Thyroid gland (tissue), 4 donors: ENCODE measurements around the gene EME1. TPM values are rescaled to one million over a fixed set of nuclear protein-coding genes. Genes with fewer than 3 reads are reported as not detected.

Source experiments
- DNase-seq, 2 donors: peaks; one replicate each; pipeline ENCODE4 v3.0.0-alpha.2; 2019
- H3K27ac ChIP-seq, 3 donors: fragments of 200-600 bp; sonication (generic); 1 replicate in 2 of 3; 2 replicates in 1 of 3; pipeline ENCODE4 v1.5.1; 2016 to 2019; ENCODE audit warnings: mild to moderate bottlenecking in 1 of 3, moderate library complexity in 1 of 3
- H3K27me3 ChIP-seq: fragments of 200-600 bp; sonication (generic); one replicate; pipeline ENCODE4 v1.5.1; 2019
- H3K36me3 ChIP-seq, 2 donors: fragments of 200-600 bp; sonication (generic); one replicate each; pipeline ENCODE4 v1.5.1; 2016 to 2019
- H3K4me1 ChIP-seq, 2 donors: fragments of 200-600 bp; sonication (generic); one replicate each; pipeline ENCODE4 v1.5.1; 2017 to 2019
- H3K4me3 ChIP-seq, 3 donors: fragments of 200-600 bp; sonication (generic); replicated peaks in 1 of 3; 1 replicate in 2 of 3; 2 replicates in 1 of 3; pipeline ENCODE4 v1.5.1; 2016; ENCODE audit warnings: mild to moderate bottlenecking in 1 of 3
- H3K9me3 ChIP-seq: fragments of 200-600 bp; sonication (generic); one replicate; pipeline ENCODE4 v1.5.1; 2017
- POLR2A ChIP-seq, 2 donors: fragments of 450-650 bp; IDR thresholded peaks; one replicate each; pipeline ENCODE4 v1.6.1; 2017; ENCODE audit warnings: antibody characterized with exemption in 2 of 2, mild to moderate bottlenecking in 2 of 2, moderate library complexity in 1 of 2
- WGBS, 2 donors: methylation state at CpG; one replicate each; pipeline ENCODE4 v1.1.5; 2017; 5-methylcytosine and 5-hydroxymethylcytosine counted together
- intact Hi-C: fragments of 100-400 bp; cut with DNase I; formaldehyde crosslinking; loops from one replicate; pipeline ENCODE4 v1.15.1; 2023
- total RNA-seq, 4 donors: library from RNA; depleted of rRNA; stranded (reverse); fragments of >200 nt; gene quantifications; one replicate each; pipeline ENCODE4 v1.2.3, GENCODE V29; 2016
- TF ChIP-seq, protein P1 (sequence below), 6 experiments: fragments of 200-600 bp in 3 of 6; fragments of 450-650 bp in 3 of 6; sonication (generic) in 3 of 6; IDR thresholded peaks; one replicate each; pipeline ENCODE4 v1.5.1; 2016 to 2019; ENCODE audit warnings: antibody characterized with exemption in 6 of 6, mild to moderate bottlenecking in 2 of 6, inconsistent platforms in 1 of 6, moderate library complexity in 1 of 6

The EME1 gene
- total RNA-seq, 4 donors from 2014 or later, result 0.27 to 0.93 TPM; not detected in 2

DNA sequence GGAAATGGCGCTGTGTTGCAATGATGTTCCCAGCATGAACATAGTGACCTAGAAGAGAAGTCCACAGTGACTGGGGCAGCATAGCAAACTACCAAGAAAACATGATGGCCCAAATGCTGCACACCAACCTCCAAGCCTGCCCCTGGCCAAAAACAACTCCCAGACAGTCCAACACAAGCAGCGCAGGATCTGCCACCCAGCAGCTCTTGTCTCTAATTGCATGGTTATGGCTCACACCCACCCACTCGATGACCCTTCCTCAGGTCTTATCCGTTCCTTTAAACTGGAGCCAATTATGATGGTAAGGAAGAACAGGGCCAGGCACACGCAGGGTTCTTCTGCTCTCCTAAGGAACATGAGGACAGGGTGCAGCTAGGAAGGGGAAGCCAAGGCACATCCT is 3.0 kb upstream of the EME1 start:
- no peak overlapping the region for H3K27ac ChIP-seq
- H3K27me3 ChIP-seq, result no peaks in the 10 kb centered on the region
- peaks cover 7 to 17% of the 10 kb centered on the region in 2 donors for H3K4me1 ChIP-seq
- H3K4me3 ChIP-seq, result no peak overlapping the region
- peaks cover 31 to 42% of the 10 kb centered on the region in 2 donors for H3K36me3 ChIP-seq
- no peak for DNase-seq
- intact Hi-C loops, result no loop called here
- 94 to 96% methylated on average over 5 of the region's 5 CpGs for WGBS, 2 donors
- H3K9me3 ChIP-seq, result no peaks in the 10 kb centered on the region
- TF ChIP-seq POLR2A (IDR thresholded peaks at IDR 0.05), result no peak

DNA sequence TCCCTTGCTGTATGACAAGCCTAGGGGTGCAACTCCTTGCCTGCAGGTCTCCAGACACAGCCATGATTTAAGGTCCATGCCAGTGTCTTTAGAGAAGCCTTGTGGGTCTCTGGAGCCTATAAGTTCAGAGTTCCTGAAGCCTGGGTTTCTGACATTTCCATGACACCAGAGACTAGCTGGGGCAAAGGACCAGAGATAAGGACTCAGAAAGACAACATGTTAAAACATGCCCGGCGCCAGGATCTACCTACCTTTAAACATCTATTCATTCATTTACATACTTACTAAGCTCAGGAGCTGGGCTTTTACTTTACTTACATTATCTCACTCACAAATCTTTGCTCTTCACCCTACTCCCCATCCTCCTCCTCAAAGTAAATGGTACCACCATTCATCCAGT is 1.5 kb upstream of the EME1 start:
- Histone ChIP-seq H3K9me3 (no peaks in the 10 kb centered on the region), H3K4me1 (peaks cover 7 to 17% of the 10 kb centered on the region in 2 donors), H3K27me3 (no peaks in the 10 kb centered on the region), H3K36me3 (peaks cover 28 to 38% of the 10 kb centered on the region in 2 donors), H3K27ac (no peak overlapping the region), H3K4me3 (no peak overlapping the region)
- TF ChIP-seq, protein P1, sequence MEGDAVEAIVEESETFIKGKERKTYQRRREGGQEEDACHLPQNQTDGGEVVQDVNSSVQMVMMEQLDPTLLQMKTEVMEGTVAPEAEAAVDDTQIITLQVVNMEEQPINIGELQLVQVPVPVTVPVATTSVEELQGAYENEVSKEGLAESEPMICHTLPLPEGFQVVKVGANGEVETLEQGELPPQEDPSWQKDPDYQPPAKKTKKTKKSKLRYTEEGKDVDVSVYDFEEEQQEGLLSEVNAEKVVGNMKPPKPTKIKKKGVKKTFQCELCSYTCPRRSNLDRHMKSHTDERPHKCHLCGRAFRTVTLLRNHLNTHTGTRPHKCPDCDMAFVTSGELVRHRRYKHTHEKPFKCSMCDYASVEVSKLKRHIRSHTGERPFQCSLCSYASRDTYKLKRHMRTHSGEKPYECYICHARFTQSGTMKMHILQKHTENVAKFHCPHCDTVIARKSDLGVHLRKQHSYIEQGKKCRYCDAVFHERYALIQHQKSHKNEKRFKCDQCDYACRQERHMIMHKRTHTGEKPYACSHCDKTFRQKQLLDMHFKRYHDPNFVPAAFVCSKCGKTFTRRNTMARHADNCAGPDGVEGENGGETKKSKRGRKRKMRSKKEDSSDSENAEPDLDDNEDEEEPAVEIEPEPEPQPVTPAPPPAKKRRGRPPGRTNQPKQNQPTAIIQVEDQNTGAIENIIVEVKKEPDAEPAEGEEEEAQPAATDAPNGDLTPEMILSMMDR (IDR thresholded peaks at IDR 0.05), result no peak
- TF ChIP-seq POLR2A (IDR thresholded peaks at IDR 0.05), result no peak
- no peak for DNase-seq
- 95 to 98% methylated on average over 2 of the region's 2 CpGs for WGBS, 2 donors
- intact Hi-C loops, result no loop called here

DNA sequence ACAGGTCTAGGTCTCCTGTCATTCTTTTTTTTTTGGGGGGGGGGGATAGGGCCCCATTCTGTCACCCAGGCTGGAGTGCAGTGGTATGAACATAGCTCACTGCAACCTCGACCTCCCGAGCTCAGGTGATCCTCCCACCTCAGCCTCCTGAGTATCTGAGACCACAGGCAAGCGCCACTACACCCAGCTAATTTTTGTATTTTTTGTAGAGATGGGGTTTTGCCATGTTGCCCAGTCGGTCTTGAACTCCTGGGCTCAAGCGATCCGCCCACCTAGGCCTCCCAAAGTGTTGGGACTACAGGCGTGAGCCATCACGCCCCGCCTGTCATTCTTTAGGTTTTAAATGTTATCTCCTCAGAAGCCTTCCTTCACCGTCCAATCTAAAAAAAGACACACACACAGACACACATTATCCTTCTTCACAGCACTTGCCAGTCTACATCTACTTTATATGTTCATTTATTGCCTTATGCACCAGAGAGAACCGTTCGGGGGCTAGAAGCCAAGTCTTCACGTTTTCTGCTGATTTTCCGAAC is 739 bp upstream of the EME1 start:
- Histone ChIP-seq H3K9me3 (no peaks in the 10 kb centered on the region), H3K4me3 (peak overlapping the region; percentile 61 to 88 (median 62)), H3K27ac (peak overlapping the region; percentile 79 to 92 (median 92)), H3K36me3 (peaks cover 21 to 32% of the 10 kb centered on the region in 2 donors), H3K27me3 (no peaks in the 10 kb centered on the region), H3K4me1 (peaks cover 7 to 17% of the 10 kb centered on the region in 2 donors)
- TF ChIP-seq POLR2A (IDR thresholded peaks at IDR 0.05), result no peak
- TF ChIP-seq, protein P1 (IDR thresholded peaks at IDR 0.05), result no peak
- intact Hi-C loops, result no loop called here
- DNase-seq, result no peak
- WGBS, 2 donors, result 23 to 24% methylated on average over 14 of the region's 14 CpGs

DNA sequence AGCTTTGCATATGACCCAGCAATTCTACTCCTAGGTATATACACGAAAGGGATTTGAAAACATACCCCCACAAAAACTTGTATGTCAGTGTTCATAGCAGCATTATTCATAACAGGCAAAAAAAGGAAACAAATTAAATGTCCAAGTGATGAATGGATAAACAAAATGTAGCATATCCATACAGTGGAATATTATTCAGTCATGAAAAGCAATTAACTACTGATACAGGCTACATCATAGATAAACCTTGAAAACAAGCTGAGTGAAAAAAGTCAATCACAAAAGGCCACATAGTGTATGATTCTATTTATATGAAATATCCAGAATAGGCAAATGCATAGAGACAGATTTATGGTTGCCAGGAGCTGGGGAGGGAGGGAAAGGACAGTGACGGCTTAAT is 676 bp downstream of the EME1 start:
- intact Hi-C loops, result no loop called here
- no peak overlapping the region for H3K4me3 ChIP-seq
- H3K27me3 ChIP-seq, result no peaks in the 10 kb centered on the region
- peaks cover 7 to 17% of the 10 kb centered on the region in 2 donors for H3K4me1 ChIP-seq
- no peak for DNase-seq
- H3K36me3 ChIP-seq, result peaks cover 9 to 19% of the 10 kb centered on the region in 2 donors
- H3K27ac ChIP-seq, result no peak overlapping the region
- no peaks in the 10 kb centered on the region for H3K9me3 ChIP-seq
- TF ChIP-seq POLR2A (IDR thresholded peaks at IDR 0.05), result no peak
- TF ChIP-seq, protein P1 (IDR thresholded peaks at IDR 0.05), result no peak
- WGBS, 2 donors, result 84 to 85% methylated on average over 2 of the region's 2 CpGs

DNA sequence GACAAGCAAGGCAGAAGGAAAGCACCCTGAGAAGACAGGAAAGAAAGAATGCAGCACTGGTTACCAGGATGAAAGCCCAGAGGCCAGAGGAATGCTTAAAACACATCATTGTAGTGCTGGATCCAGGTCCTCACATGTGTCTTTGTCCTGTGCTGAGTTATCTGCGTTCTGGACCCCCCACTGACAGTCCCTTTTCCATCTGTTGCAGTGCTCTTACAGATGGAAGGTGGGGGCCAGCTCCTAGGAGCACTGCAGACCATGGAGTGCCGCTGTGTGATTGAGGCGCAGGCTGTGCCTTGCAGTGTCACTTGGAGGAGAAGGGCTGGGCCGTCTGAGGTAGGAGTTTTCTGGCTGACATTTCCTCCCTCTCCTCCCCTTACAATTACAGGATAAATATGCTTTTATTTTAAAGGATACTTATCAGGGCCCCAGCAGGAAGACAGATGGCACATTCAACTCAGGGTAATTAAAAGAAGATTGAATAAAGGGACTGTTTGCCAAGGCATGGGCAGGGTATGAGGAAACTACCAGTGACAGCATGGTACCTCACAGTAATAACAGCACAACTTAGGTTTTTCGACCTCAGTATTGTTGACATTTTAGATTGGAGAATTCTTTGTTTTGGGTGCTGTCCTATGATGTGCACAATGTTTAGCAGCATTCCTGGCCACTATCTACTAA is 3.0 kb downstream of the EME1 start:
- intact Hi-C loops, result no loop called here

More for the DNA sequence above, 3.0 kb downstream of the EME1 start:
- peaks cover 7 to 17% of the 10 kb centered on the region in 2 donors for H3K4me1 ChIP-seq
- TF ChIP-seq, protein P1 (IDR thresholded peaks at IDR 0.05), result no peak
- no peak for TF ChIP-seq POLR2A (IDR thresholded peaks at IDR 0.05)
- no peaks in the 10 kb centered on the region for H3K27me3 ChIP-seq
- DNase-seq, result no peak
- WGBS, 2 donors, result 77 to 90% methylated on average over 5 of the region's 5 CpGs
- H3K36me3 ChIP-seq, result peaks cover 1 to 2% of the 10 kb centered on the region in 2 donors
- no peak overlapping the region for H3K27ac ChIP-seq
- no peaks in the 10 kb centered on the region for H3K9me3 ChIP-seq
- no peak overlapping the region for H3K4me3 ChIP-seq
